Activated CD8-positive, alpha-beta memory T cell treated with anti-CD3 and anti-CD28 coated beads, Interleukin-2, amount 50 U/mL, for 4 hours (primary cell): Measurements from ENCODE around the gene TM9SF2.
"Not testable (repeated sequence)": the region's sequence is repeated elsewhere in the genome, so short reads cannot be mapped to it uniquely, and the experiment has no call there.

Experiments
- DNase-seq: peaks from one replicate; pipeline ENCODE4 v3.0.0-alpha.2; 2020

TM9SF2 gene

GRCh38 chr13:99501184-99501847 lies at the start of gene TM9SF2:
Gene TM9SF2 (plus strand): TSS chr13:99501472. CDS start chr13:99501607, 135 bp downstream.
- DNase-seq: peak; percentile 94

- DNase-seq: no peak
Measured at GRCh38 chr13:99454518-99455183, 46.6 kb upstream of the TM9SF2 start.

- DNase-seq: no peak
Measured at GRCh38 chr13:99459099-99459850, 42.0 kb upstream of the TM9SF2 start.

GRCh38 chr13:99460802-99461201 lies 40.5 kb upstream of the TM9SF2 start:
- not testable (repeated sequence) for DNase-seq

- DNase-seq: no peak
Measured at GRCh38 chr13:99463646-99464397, 37.5 kb upstream of the TM9SF2 start.

- DNase-seq: no peak
Measured at GRCh38 chr13:99464441-99464949, 36.8 kb upstream of the TM9SF2 start.

GRCh38 chr13:99465454-99465853 lies 35.8 kb upstream of the TM9SF2 start:
- DNase-seq: no peak

GRCh38 chr13:99467764-99468163 lies 33.5 kb upstream of the TM9SF2 start:
- DNase-seq: no peak

GRCh38 chr13:99469041-99469440 lies 32.2 kb upstream of the TM9SF2 start:
- DNase-seq: no peak

- no peak for DNase-seq
Measured at GRCh38 chr13:99470027-99470426, 31.2 kb upstream of the TM9SF2 start.

- no peak for DNase-seq
Measured at GRCh38 chr13:99471221-99472121, 29.8 kb upstream of the TM9SF2 start.

GRCh38 chr13:99472122-99472440 lies 29.2 kb upstream of the TM9SF2 start:
- DNase-seq: no peak

- no peak for DNase-seq
Measured at GRCh38 chr13:99473515-99473914, 27.8 kb upstream of the TM9SF2 start.

- DNase-seq: no peak
Measured at GRCh38 chr13:99476648-99477047, 24.6 kb upstream of the TM9SF2 start.

- DNase-seq: no peak
Measured at GRCh38 chr13:99477493-99477892, 23.8 kb upstream of the TM9SF2 start.

- DNase-seq: no peak
Measured at GRCh38 chr13:99481366-99481765, 19.9 kb upstream of the TM9SF2 start.

- no peak for DNase-seq
Measured at GRCh38 chr13:99484473-99484872, 16.8 kb upstream of the TM9SF2 start.

GRCh38 chr13:99486996-99487395 lies 14.3 kb upstream of the TM9SF2 start:
- no peak for DNase-seq

- no peak for DNase-seq
Measured at GRCh38 chr13:99489028-99489427, 12.2 kb upstream of the TM9SF2 start.

- not testable (repeated sequence) for DNase-seq
Measured at GRCh38 chr13:99491750-99492149, 9.5 kb upstream of the TM9SF2 start.

- DNase-seq: no peak
Measured at GRCh38 chr13:99495466-99496183, 5.6 kb upstream of the TM9SF2 start.
